Fibroblast of lung (primary cell): Measurements from ENCODE around the gene HCFC1. TPM values are rescaled to one million over a fixed set of nuclear protein-coding genes. Genes with fewer than 3 reads are reported as not detected.
"Not testable (repeated sequence)": the region's sequence is repeated elsewhere in the genome, so short reads cannot be mapped to it uniquely, and the experiment has no call there.

Experiments
- DNase-seq, 2 donors: peaks; one replicate each; pipeline versions ENCODE4 v3.0.0 to v3.0.0-alpha.2; 2010; ENCODE audit warnings: low read depth in 2 of 2
- H2AFZ ChIP-seq: 2 replicates; pipeline ENCODE4 v1.5.1; 2012; ENCODE audit warnings: low read length, control low read depth, inconsistent platforms
- H3K27ac ChIP-seq: 2 replicates; pipeline ENCODE4 v1.5.1; 2011; ENCODE audit warnings: low read length, control low read depth; ENCODE audit not compliant: insufficient read depth
- H3K27me3 ChIP-seq: 2 replicates; pipeline ENCODE4 v1.5.1; 2011; ENCODE audit warnings: mild to moderate bottlenecking, low read length; ENCODE audit not compliant: control insufficient read depth, insufficient read depth
- H3K36me3 ChIP-seq: 2 replicates; pipeline ENCODE4 v1.5.1; 2011; ENCODE audit warnings: low read length; ENCODE audit not compliant: control insufficient read depth, insufficient read depth
- H3K4me1 ChIP-seq: 2 replicates; pipeline ENCODE4 v1.5.1; 2011; ENCODE audit warnings: low read length; ENCODE audit not compliant: control insufficient read depth, insufficient read depth; ENCODE audit errors: extremely low read depth
- H3K4me2 ChIP-seq: 2 replicates; pipeline ENCODE4 v1.5.1; 2011; ENCODE audit warnings: low read length, control low read depth; ENCODE audit not compliant: insufficient read depth; ENCODE audit errors: extremely low read depth
- H3K4me3 ChIP-seq, 4 experiments: fragments of 200-600 bp in 1 of 4; sonication (generic) in 1 of 4; replicated peaks in 1 of 4; 2 replicates each; pipeline ENCODE4 v1.5.1; 2011 to 2016; ENCODE audit warnings: low read length in 4 of 4, low read depth in 3 of 4, mild to moderate bottlenecking in 3 of 4, control low read depth in 2 of 4, inconsistent platforms in 1 of 4, mixed read lengths in 1 of 4; ENCODE audit not compliant: insufficient read depth in 1 of 4; ENCODE audit errors: control extremely low read depth in 1 of 4
- H3K79me2 ChIP-seq: 2 replicates; pipeline ENCODE4 v1.5.1; 2012; ENCODE audit warnings: mild to moderate bottlenecking, low read length, inconsistent platforms; ENCODE audit not compliant: control insufficient read depth, insufficient read depth
- H3K9ac ChIP-seq: 2 replicates; pipeline ENCODE4 v1.5.1; 2011; ENCODE audit warnings: mild to moderate bottlenecking, low read length, control low read depth; ENCODE audit not compliant: insufficient read depth
- H3K9me3 ChIP-seq: 2 replicates; pipeline ENCODE4 v1.5.1; 2012; ENCODE audit warnings: low read depth, low read length; ENCODE audit not compliant: control insufficient read depth, insufficient read depth
- H4K20me1 ChIP-seq: 2 replicates; pipeline ENCODE4 v1.5.1; 2011; ENCODE audit warnings: low read length; ENCODE audit not compliant: control insufficient read depth, insufficient read depth; ENCODE audit errors: extremely low read depth
- EZH2 ChIP-seq: IDR thresholded peaks from 2 replicates; pipeline ENCODE4 v1.5.1; 2012; ENCODE audit warnings: low read length, control low read depth, mild to moderate bottlenecking; ENCODE audit errors: missing control alignments
- polyA plus RNA-seq, 2 donors: library from polyadenylated mRNA; depleted of rRNA in 1 of 2; stranded (reverse) in 1 of 2; unstranded in 1 of 2; fragments of >200 nt; gene quantifications; 2 replicates each; pipeline ENCODE4 v1.2.1, GENCODE V29; 2011 to 2012; ENCODE audit warnings: missing spikeins in 1 of 2
- total RNA-seq: library from RNA; depleted of rRNA; stranded (reverse); fragments of >200 nt; gene quantifications from 2 replicates; pipeline ENCODE4 v1.2.1, GENCODE V29; 2014
- TF ChIP-seq, protein P1 (sequence below), 2 donors: IDR thresholded peaks in 1 of 2; conservative IDR thresholded peaks in 1 of 2; 1 replicate in 1 of 2; 2 replicates in 1 of 2; pipeline ENCODE4 v1.5.1; 2011 to 2012; ENCODE audit warnings: low read length in 2 of 2, control low read depth in 1 of 2, inconsistent platforms in 1 of 2, low read depth in 1 of 2, mild to moderate bottlenecking in 1 of 2

HCFC1 gene
- total and polyA plus RNA-seq, 2 donors (not counting 1 experiment from before 2014, with no cell fraction given), result 3.0 to 10.2 TPM

DNA sequence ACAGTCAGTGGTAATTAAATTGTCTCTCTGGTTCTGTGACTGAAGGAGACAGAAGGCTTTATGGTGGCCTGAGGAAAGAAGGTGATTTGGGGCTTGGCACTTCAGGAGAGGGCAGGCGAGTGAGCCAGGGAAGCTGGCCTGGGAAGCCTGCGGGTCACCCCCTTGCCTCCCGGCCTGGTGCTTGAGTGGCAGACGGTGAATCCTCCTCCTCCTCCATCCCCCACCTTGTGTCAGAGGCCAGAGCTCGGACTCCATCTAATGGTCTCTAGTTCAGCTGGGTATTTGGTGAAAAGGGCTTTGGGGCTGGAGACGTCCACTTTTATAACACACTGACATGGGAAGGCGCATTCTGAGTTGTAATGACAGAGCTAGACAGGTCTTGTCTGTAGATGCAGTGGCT, 9.6 kb upstream of the HCFC1 start:
- no peaks in the 10 kb centered on the region for H3K4me1 ChIP-seq
- H3K9ac ChIP-seq, result no peak overlapping the region
- DNase-seq, result no peak
- H3K4me3 ChIP-seq, result no peak overlapping the region
- H3K27me3 ChIP-seq, result no peaks in the 10 kb centered on the region
- TF ChIP-seq, protein P1, sequence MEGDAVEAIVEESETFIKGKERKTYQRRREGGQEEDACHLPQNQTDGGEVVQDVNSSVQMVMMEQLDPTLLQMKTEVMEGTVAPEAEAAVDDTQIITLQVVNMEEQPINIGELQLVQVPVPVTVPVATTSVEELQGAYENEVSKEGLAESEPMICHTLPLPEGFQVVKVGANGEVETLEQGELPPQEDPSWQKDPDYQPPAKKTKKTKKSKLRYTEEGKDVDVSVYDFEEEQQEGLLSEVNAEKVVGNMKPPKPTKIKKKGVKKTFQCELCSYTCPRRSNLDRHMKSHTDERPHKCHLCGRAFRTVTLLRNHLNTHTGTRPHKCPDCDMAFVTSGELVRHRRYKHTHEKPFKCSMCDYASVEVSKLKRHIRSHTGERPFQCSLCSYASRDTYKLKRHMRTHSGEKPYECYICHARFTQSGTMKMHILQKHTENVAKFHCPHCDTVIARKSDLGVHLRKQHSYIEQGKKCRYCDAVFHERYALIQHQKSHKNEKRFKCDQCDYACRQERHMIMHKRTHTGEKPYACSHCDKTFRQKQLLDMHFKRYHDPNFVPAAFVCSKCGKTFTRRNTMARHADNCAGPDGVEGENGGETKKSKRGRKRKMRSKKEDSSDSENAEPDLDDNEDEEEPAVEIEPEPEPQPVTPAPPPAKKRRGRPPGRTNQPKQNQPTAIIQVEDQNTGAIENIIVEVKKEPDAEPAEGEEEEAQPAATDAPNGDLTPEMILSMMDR (conservative IDR thresholded peaks at IDR 0.05 in 1 of 2, IDR thresholded peaks at IDR 0.05 in 1 of 2; ENCODE audit: low read depth in 1 of 2, low read length in 2 of 2), result no peak
- TF ChIP-seq EZH2, result no peak
- no peaks in the 10 kb centered on the region for H3K9me3 ChIP-seq
- no peaks in the 10 kb centered on the region for H4K20me1 ChIP-seq
- no peak overlapping the region for H2AFZ ChIP-seq
- H3K79me2 ChIP-seq, result no peaks in the 10 kb centered on the region
- no peak overlapping the region for H3K4me2 ChIP-seq
- H3K36me3 ChIP-seq, result no peaks in the 10 kb centered on the region
- H3K27ac ChIP-seq, result no peak overlapping the region

DNA sequence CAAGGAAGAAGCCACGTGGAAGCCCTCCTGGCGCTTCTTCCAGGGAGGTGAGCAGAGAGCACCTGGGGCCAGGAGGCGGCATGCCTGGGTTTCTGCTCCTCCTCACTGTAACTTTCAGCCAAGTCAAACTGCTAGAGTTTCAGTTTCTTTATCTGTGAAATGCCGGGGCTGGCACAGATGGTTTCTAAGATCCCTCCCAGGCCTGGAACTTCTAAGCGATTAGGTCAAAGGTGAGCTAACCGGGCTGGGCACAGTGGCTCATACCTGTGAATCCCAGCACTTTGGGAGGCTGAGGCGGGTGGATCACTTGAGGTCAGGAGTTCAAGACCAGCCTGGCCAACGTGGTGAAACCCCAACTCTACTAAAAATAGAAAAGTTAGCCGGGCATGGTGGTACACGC, 8.8 kb upstream of the HCFC1 start:
- not testable (repeated sequence) for H3K9me3 ChIP-seq, H3K9ac ChIP-seq, H3K36me3 ChIP-seq, H3K4me2 ChIP-seq, H3K27ac ChIP-seq, H3K27me3 ChIP-seq, H2AFZ ChIP-seq, H3K4me3 ChIP-seq, DNase-seq, H3K4me1 ChIP-seq, H3K79me2 ChIP-seq, H4K20me1 ChIP-seq

DNA sequence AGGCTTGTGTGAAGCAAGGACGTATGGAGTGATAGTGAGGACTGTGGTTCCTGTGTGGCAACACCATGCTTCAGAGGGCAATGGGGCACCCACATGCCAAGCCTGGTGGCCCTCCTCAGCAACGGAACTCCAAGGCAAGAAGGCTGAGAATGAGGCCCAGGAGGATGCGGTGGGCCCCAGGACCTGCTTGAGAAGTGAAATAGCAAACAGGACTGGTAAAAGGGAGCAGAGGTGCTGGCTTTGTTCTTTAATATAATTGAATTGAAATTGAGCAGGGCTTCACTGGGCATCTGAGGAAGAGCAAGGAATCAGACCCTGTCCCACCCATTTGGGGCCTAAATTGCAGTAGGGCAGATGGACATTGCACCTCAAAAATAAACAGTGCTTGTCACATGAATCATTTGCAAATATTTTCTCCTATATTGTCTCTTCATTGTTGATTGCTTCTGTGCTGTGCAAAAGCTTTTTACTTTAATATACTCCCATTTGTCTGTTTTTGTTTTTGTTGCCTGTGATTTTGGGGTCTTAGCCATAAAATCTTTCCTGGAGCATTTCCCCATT, 3.2 kb upstream of the HCFC1 start:
- no peak for DNase-seq
- Histone ChIP-seq H3K36me3 (no peaks in the 10 kb centered on the region), H3K9ac (no peak overlapping the region), H3K9me3 (no peaks in the 10 kb centered on the region), H3K4me1 (peaks cover 4% of the 10 kb centered on the region), H3K27me3 (no peaks in the 10 kb centered on the region), H3K27ac (no peak overlapping the region), H3K79me2 (peaks cover 21% of the 10 kb centered on the region), H3K4me2 (no peak overlapping the region), H2AFZ (no peak overlapping the region), H4K20me1 (no peaks in the 10 kb centered on the region), H3K4me3 (no peak overlapping the region)
- TF ChIP-seq, protein P1 (conservative IDR thresholded peaks at IDR 0.05 in 1 of 2, IDR thresholded peaks at IDR 0.05 in 1 of 2; ENCODE audit: low read depth in 1 of 2, low read length in 2 of 2), result no peak
- TF ChIP-seq EZH2, result no peak
